ENCODE measurements around the gene RALGAPA2.

DNA sequence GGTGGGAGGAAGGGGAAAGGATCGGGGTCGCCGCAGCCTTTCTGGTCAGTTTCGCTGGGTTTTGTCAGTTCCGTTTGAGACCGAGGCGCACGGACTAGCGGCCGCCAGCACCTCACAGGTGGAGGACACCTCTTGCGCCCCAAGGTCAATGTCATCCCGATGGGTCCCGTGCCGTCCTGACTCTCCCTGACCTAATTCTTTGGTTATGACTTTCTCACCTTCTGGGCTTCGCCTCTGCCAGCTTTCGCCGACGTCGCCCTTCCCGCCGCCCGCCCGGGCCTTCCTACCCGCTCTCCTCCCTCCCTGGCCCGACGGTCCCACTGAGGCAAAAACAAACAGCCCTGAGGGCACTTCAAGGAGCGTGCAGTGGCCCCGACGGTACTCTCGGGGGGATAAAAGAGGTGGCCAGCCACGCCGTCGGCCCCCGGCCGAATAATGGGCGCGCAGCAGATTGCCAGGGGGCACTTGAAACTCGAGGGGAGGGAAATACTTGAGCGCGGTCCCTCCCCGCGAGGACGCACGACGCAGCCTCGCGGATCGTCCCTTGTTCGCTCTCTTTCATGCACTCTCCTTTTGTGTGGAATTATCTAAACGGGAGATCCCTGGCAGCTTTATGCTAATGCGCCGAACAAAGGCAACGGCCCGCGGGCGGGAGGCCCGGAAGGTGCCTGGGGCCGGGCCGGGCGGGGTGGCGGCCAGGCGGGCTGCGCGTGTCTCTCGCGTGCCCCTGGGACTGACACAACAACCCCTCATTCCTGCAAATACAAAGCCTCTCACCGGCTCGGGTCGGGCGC, 348.4 kb downstream of the RALGAPA2 start:
- no peak for TF ChIP-seq POLR2A (IDR thresholded peaks at IDR 0.05; ENCODE audit: low read length)
- TF ChIP-seq GATA1 (IDR thresholded peaks at IDR 0.05; ENCODE audit: low read depth, low read length) = no peak
